Uterus (tissue), 4 donors: Measurements from ENCODE around the gene TBCE. TPM values are rescaled to one million over a fixed set of nuclear protein-coding genes. Genes with fewer than 3 reads are reported as not detected.

Experiments
- DNase-seq, 2 donors: peaks; one replicate each; pipeline ENCODE4 v3.0.0-alpha.2; 2019 to 2020
- H3K27ac ChIP-seq, 2 donors: fragments of 200-600 bp; sonication (generic); 1 replicate in 1 of 2; 2 replicates in 1 of 2; pipeline ENCODE4 v1.5.1; 2016 to 2018
- H3K27me3 ChIP-seq, 2 donors: fragments of 200-600 bp; sonication (generic); one replicate each; pipeline ENCODE4 v1.5.1; 2018 to 2019; ENCODE audit warnings: control low read depth in 1 of 2
- H3K36me3 ChIP-seq, 2 donors: fragments of 200-600 bp; sonication (generic); one replicate each; pipeline ENCODE4 v1.5.1; 2019; ENCODE audit warnings: control low read depth in 1 of 2
- H3K4me1 ChIP-seq, 2 donors: fragments of 200-600 bp; sonication (generic); one replicate each; pipeline ENCODE4 v1.5.1; 2018 to 2019; ENCODE audit warnings: control low read depth in 1 of 2
- H3K4me3 ChIP-seq, 2 donors: fragments of 200-600 bp; sonication (generic); 1 replicate in 1 of 2; 2 replicates in 1 of 2; pipeline ENCODE4 v1.5.1; 2018 to 2019; ENCODE audit warnings: mild to moderate bottlenecking in 1 of 2
- H3K9me3 ChIP-seq, 2 donors: fragments of 200-600 bp; sonication (generic); one replicate each; pipeline ENCODE4 v1.5.1; 2019; ENCODE audit warnings: control low read depth in 1 of 2
- POLR2A ChIP-seq, 2 donors: fragments of 450-650 bp; IDR thresholded peaks; one replicate each; pipeline ENCODE4 v1.6.1; 2016; ENCODE audit warnings: antibody characterized with exemption in 2 of 2, mild to moderate bottlenecking in 1 of 2, moderate library complexity in 1 of 2
- intact Hi-C: fragments of 100-400 bp; cut with DNase I; formaldehyde crosslinking; loops from one replicate; pipeline ENCODE4 v1.15.1; 2023; ENCODE audit warnings: low total_unique reads
- total RNA-seq, 4 donors: library from RNA; depleted of rRNA in 3 of 4; stranded (reverse); fragments of >200 nt in 3 of 4; gene quantifications; one replicate each; pipeline versions ENCODE4 v1.1.0 to v1.2.4, GENCODE V29; 2014 to 2023
- TF ChIP-seq, protein P1 (sequence below), 4 experiments: fragments of 200-600 bp in 2 of 4; fragments of 450-650 bp in 2 of 4; sonication (generic) in 2 of 4; IDR thresholded peaks; one replicate each; pipeline ENCODE4 v1.5.1; 2016 to 2019; ENCODE audit warnings: antibody characterized with exemption in 4 of 4, mild to moderate bottlenecking in 2 of 4, moderate library complexity in 1 of 4
- donor health status: DM: yes; HTN: yes; CAD: no.

Gene TBCE
- total RNA-seq, 4 donors from 2014 or later, result 9.7 to 34.5 (median 19.6) TPM

DNA sequence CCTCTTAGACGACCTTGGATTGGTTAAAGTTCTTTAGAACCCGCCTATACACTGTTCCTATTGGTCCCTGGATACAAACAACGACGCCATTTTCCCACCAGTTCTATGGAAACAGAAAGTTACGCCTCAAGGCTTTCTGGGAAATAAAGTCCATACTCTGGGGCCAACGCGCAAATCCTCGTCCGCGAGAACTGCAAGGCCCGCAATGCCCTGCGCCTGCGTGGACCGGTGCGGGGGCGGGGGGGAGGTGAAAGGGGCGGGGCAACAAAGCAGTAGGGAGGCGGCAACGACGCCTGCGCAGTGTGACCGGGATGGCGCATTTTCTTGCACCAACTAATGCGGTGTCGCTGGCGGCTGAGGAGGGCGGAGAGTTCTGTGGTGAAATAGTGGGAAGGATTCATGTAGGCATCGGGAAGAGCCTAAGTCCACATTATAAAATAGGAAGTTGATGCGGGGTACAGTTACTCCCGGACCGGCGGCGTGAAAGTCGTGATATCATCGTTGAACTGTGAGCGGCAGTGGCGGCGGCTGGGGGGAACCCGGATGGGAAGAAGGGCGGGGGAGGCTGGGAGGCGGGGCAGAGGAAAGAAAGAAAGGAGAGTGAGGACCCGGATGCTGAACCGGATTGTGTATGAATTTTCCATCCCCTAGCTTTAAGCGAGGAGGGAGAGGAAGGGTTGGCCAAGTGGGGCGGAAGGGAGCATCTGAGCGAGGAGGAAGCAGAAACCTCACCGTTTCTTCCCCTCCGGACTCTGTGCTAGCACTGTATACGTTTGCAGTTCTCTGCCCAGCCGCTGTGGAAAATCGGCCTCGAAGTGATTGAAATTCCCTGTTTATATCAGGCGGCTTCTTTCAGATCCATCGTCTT is 38.7 kb upstream of the TBCE start, which contains the start of gene GGPS1:
TSS of gene GGPS1 (plus strand) at position 300 of the 868 bp plus-strand sequence. CDS start 6,695 bp downstream, outside the sequence.
- Histone ChIP-seq H3K4me3 (peak within 1 kb of the TSS; percentile 86 to 96), H3K9me3 (no peaks in the 10 kb centered on the region), H3K4me1 (peaks cover 4 to 11% of the 10 kb centered on the region in 2 donors), H3K27me3 (no peaks in the 10 kb centered on the region), H3K27ac (peak within 1 kb of the TSS; percentile 96 to 98), H3K36me3 (no peaks in the 10 kb centered on the region)
- intact Hi-C loops, result no loop called here
- peak; percentile 98 for DNase-seq
- TF ChIP-seq, protein P1, sequence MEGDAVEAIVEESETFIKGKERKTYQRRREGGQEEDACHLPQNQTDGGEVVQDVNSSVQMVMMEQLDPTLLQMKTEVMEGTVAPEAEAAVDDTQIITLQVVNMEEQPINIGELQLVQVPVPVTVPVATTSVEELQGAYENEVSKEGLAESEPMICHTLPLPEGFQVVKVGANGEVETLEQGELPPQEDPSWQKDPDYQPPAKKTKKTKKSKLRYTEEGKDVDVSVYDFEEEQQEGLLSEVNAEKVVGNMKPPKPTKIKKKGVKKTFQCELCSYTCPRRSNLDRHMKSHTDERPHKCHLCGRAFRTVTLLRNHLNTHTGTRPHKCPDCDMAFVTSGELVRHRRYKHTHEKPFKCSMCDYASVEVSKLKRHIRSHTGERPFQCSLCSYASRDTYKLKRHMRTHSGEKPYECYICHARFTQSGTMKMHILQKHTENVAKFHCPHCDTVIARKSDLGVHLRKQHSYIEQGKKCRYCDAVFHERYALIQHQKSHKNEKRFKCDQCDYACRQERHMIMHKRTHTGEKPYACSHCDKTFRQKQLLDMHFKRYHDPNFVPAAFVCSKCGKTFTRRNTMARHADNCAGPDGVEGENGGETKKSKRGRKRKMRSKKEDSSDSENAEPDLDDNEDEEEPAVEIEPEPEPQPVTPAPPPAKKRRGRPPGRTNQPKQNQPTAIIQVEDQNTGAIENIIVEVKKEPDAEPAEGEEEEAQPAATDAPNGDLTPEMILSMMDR (IDR thresholded peaks at IDR 0.05), result peak in 2 of 4 experiments; percentile 4 to 13
- peak; percentile 91 to 94 for TF ChIP-seq POLR2A (IDR thresholded peaks at IDR 0.05)

DNA sequence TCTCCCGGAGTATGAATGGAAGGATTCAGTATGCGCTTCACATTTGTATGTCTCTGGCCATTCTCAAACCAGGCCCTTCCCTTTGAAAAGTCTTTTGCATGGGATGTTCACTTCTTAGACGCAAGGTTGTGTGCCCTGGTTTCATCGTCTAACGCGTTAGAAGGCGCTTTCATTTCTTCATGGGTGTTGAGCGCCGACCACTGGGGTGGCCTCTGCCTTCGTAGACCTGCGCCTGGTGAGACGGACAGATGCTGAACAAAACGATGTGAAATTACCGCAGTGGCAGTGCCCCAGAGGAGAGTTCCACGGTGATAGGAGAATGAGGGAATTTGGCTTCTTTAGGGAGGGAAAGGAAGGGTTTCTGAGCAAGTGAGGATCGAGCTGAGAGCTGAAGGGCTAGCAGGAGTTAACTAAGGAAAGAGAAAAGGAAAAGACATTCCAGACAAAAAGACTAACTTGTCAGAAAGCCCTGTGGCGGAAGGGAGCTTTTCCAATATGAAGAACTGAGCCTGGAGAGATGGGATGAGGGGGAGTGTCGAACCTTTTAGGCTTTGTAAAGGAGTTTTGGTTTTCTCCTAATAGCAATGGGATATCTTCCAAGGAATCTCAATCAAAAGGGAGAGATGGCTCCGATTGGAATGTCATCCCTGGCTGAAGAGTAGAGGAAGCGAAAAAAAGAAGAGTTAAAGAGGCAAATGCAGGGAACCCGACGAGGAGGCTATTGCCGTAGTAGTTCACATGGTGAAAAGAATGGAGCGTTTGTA is 37.9 kb upstream of the TBCE start:
- DNase-seq, result peak; percentile 20 to 23
- intact Hi-C loops, result no loop called here
- TF ChIP-seq, protein P1 (IDR thresholded peaks at IDR 0.05), result no peak
- no peak for TF ChIP-seq POLR2A (IDR thresholded peaks at IDR 0.05)
- Histone ChIP-seq H3K27ac (peak overlapping the region; percentile 94 to 96), H3K9me3 (no peaks in the 10 kb centered on the region), H3K36me3 (no peaks in the 10 kb centered on the region), H3K4me1 (peaks cover 4 to 11% of the 10 kb centered on the region in 2 donors), H3K27me3 (no peaks in the 10 kb centered on the region), H3K4me3 (peak overlapping the region; percentile 57 to 78)

DNA sequence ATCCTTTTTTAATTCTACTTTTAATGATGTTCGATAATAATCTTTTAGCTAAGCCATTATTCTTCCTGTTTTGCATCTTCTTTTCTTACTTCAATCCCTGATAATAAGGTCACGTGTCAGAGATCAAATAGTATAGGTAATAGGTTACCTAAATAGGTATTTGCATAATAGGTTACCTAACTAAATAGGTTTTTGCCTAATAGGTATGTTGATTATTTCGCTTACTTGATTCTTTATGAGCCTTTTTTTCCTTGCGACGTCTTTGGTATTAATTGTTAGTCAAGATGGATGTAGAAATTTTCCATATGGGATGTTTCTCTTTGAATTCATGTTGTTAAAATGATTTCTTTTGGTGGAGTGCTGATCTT is 36.3 kb upstream of the TBCE start:
- intact Hi-C loops, result no loop called here
- Histone ChIP-seq H3K4me3 (no peak overlapping the region), H3K27ac (peak overlapping the region in 1 of 2 donors; percentile 19), H3K4me1 (peaks cover 4 to 5% of the 10 kb centered on the region in 2 donors), H3K9me3 (no peaks in the 10 kb centered on the region), H3K27me3 (no peaks in the 10 kb centered on the region), H3K36me3 (no peaks in the 10 kb centered on the region)
- TF ChIP-seq, protein P1 (IDR thresholded peaks at IDR 0.05), result no peak
- TF ChIP-seq POLR2A (IDR thresholded peaks at IDR 0.05), result no peak
- DNase-seq, result no peak

DNA sequence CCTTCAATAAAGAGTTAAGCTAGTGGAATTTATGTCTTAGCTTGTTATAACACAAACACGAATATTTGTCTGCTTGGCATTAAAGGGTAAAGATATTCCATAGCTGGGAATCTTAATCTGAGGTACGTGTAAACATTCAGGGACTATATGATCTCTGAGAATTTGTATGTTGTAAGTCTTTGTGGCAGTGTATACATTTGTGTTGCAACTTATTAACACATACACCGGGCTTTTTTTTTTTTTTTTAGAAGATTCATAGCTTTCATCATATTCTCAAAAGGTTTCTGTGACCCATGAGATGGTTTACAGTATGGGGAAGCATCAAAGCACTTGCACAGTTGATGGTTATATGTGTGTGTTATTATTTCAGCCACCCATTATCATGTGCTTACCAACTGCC is 35.8 kb upstream of the TBCE start:
- Histone ChIP-seq H3K4me3 (no peak overlapping the region), H3K27ac (no peak overlapping the region), H3K27me3 (no peaks in the 10 kb centered on the region), H3K36me3 (no peaks in the 10 kb centered on the region), H3K9me3 (no peaks in the 10 kb centered on the region), H3K4me1 (peaks cover under 1 to 4% of the 10 kb centered on the region in 2 donors)
- DNase-seq, result no peak
- TF ChIP-seq POLR2A (IDR thresholded peaks at IDR 0.05), result no peak
- TF ChIP-seq, protein P1 (IDR thresholded peaks at IDR 0.05), result no peak
- intact Hi-C loops, result no loop called here
